NCI-H128 (cell line): ENCODE results near the gene FOSB.
"Not testable (repeated sequence)": the region's sequence is repeated elsewhere in the genome, so short reads cannot be mapped to it uniquely, and the experiment has no call there.

ENCODE experiments used
- DNase-seq: peaks from one replicate; lab custom pipeline; 2025; ENCODE audit not compliant: unreplicated experiment; lab: John Stamatoyannopoulos, UW

The FOSB gene

DNA sequence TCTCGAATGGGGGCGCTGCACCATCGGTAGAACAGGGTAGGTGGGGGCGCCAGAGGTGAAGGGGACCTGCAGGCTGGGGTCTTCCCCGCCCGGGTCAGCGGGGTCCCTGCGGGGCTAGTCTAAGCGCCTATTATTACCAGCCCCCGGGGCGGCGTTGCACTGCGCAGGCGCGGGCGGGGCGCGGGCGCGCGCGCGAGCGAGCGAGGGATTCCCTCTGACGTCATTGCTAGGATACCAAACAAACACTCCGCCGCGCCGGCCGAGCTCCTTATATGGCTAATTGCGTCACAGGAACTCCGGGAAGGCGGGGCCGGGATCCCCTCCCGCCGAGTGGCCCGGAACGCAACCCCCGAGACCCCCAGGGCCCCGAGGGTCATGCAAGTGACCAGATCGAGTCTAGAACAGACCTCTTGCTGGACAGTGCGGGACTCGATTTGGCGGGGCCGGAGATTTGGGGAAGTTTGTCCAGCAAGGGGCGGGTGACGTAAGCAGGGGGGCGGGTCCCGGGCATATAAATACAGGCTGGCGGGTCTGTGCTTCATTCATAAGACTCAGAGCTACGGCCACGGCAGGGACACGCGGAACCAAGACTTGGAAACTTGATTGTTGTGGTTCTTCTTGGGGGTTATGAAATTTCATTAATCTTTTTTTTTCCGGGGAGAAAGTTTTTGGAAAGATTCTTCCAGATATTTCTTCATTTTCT, at the start of gene FOSB:
Gene FOSB (plus strand): TSS at position 541 of the 703 bp plus-strand sequence. CDS start 591 bp downstream, outside the sequence.
- DNase-seq, result peak; percentile 71

DNA sequence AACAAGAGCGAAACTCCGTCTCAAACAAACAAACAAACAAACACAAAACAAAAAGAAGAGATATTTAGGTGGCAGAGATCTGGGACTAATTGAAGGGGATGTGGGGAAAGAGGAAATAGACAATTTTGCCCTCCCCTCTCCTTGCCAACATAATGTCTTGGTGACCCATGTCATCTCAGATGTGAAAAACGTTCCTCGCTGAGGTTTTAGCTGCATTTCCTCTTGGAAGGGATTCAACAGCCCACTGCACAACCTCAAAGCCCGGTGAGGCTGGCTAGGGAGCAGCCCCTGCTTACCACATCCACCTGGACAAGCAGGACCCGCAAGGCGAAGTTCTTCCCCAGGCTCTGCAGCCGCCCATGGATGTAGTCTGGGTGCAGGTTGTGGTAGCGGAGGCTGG, 49.0 kb upstream of the FOSB start:
- DNase-seq, result no peak

GRCh38 chr19:45419396-45419795, 48.4 kb upstream of the FOSB start:
- DNase-seq, result no peak

DNA sequence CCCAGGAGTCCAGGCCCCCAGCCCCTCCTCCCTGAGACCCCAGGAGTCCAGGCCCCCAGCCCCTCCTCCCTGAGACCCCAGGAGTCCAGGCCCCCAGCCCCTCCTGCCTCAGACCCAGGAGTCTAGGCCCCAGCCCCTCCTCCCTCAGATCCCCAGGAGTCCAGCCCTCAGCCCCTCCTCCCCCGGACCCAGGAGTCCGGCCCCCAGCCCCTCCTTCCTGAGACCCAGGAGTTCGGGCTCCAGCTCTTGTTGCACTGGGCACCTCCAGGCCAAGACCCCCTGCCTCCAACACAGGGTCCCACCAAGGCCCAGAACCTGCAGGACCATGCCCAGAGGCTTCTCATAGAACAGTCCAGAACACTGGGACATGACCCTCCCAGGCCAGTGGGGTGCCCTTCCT, 47.9 kb upstream of the FOSB start:
- DNase-seq, result no peak

GRCh38 chr19:45420356-45420755, 47.4 kb upstream of the FOSB start:
- DNase-seq, result no peak

- no peak for DNase-seq
Measured at GRCh38 chr19:45420871-45421270, 46.9 kb upstream of the FOSB start.

DNA sequence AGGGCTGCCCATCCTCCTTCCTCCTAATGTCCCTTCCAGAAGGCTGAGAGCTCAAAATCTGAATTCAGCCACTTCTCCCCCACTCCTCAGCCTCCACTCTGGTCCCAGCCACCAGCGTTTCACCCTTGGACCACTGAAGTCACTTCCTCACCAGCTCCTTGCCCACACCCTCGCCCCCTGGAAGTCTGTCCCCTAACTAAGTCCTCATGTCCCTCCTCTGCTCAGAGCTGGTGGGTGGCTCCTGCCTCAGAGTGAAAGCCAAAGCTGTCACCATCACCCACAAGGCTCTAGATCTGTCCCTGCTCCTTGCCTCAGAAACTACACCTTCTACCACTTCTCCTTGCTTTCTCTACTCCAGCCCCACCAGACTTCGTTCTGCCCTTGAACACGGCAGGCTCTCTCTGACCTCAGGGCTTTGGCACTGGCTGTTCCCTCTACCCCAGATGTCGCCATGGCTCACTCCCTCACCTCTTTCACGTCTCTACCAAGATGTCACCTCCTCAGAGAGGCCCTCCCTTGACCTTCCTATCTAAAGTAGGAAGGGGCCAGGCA, 45.8 kb upstream of the FOSB start:
- no peak for DNase-seq

- no peak for DNase-seq
Measured at GRCh38 chr19:45423033-45423588, 44.7 kb upstream of the FOSB start.

DNA sequence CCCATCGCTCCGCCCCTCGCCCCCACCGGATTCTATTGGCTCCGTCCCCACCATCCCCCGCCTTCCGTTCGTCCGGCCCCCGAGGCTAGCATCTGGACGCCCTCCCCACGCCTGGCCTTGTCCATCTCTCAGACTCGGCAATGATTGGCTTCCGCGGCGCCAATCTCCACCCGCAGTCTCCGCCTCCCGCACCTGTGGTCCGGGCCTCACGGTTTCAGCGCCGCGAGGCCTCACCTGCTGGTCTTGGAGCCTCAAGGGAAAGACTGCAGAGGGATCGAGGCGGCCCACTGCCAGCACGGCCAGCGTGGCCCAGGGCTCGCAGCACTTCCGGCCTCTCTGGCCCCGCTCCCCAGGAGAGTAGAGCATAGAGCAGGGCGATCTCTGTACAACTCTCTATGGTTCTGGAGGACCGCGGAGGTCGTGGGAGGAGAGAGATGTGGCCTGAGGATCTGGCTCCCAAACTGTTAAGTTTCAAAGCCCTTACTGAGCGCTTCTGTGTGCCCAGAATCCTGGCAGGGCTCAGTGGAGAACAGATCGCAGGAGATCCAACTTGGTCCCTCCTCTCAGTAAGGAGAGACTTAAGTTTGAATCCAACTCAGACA, 44.1 kb upstream of the FOSB start, which contains the start of gene ERCC1:
Gene ERCC1 (minus strand): TSS at position 329 of the 602 bp plus-strand sequence. CDS start 543 bp downstream, outside the sequence.
- peak; percentile 97 for DNase-seq

- no peak for DNase-seq
Measured at GRCh38 chr19:45424191-45425058, 43.4 kb upstream of the FOSB start.

DNA sequence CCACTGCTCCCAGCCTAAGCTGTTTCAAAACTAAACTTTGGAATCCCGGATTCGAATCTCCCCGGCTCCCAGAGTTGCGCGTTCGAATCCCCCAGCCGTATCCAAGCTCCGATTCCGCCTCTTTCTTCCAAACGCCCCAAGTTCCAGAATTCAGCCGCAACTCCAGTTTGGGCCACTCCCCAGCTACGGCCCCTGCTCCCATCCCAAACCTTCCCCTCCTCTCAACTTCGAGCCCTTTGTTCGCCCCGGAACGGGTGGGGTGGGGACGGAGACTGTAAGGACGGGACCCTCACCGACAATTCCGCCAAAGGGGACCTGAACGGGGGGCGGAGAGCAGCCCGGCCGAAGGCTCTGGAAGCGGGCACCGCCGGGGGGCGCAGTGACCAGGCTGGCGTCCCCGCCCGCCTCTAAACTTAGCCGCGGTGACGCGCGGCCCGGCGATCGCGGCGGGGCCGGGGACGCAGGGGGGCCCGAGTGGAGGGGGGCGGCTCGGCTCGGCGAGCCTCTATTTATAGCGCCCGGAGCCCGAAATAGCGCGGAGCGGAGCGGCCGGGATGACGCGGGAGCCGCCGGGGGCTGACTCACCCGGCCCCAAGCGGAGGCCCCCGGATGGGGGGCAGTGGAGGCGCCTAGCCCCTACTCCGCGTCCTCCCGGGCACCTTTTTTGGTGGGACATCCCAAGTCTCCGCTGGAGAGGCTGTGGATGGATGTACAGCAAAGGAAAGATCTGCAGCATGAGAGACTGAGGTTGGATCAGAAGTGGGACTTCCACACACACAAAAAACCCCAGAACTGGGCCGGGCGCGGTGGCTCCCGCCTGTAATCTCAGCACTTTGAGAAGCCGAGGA, 39.2 kb upstream of the FOSB start:
- DNase-seq, result no peak

GRCh38 chr19:45429896-45430295, 37.9 kb upstream of the FOSB start:
- DNase-seq, result not testable (repeated sequence)

- DNase-seq, result not testable (repeated sequence)
Measured at GRCh38 chr19:45431008-45431407, 36.8 kb upstream of the FOSB start.

DNA sequence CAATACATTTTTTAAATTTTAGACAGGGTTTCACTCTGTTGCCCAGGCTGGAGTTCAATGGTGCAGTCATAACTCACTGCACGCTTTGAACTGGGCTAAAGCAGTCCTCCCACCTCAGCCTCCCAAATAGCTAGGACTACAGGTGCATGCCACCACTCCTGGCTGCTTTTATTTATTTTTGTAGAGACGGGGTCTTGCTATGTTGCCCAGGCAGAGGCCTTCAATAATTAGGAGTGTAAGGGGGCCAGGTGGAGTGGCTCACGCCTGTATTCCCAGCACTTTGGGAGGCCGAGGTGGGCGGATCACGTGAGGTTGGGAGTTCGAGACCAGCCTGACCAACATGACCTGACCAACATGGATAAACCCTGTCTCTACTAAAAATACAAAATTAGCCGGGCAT, 35.3 kb upstream of the FOSB start:
- DNase-seq, result not testable (repeated sequence)

DNA sequence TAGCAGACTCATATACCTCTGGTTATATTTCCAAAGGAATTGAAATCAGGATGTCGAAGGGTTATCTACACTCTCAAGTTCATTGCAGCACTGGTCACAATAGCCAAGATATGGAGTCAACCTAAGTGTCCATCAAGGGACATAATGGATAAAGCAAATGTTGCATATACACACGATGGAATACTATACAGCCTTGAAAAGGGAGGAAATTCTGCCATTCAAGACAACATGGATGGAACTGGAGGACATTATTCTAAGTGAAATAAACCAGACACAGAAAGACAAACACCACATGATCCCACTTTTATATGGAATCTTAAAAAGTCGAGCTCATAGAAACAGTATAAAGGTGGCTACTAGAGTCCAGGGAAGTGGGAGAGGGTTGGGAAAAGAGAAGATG, 30.5 kb upstream of the FOSB start:
- no peak for DNase-seq

DNA sequence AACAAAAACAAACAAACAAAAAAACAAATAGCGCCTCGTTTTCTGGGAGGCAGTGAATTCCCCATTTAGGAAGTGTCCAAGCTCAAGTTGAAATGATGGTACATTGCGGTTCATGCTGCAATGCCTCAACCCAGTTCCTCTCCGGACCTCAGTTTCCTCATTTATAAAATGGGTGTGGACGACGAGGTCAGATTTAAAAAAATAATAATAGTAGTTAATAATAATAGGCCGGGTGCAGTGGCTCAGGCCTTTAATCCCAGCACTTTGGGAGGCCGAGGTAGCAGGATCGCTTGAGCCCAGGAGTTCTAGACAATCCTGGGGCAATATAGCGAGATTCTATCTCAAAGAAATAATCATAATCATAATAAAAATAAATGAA, 28.6 kb upstream of the FOSB start:
- DNase-seq, result no peak

DNA sequence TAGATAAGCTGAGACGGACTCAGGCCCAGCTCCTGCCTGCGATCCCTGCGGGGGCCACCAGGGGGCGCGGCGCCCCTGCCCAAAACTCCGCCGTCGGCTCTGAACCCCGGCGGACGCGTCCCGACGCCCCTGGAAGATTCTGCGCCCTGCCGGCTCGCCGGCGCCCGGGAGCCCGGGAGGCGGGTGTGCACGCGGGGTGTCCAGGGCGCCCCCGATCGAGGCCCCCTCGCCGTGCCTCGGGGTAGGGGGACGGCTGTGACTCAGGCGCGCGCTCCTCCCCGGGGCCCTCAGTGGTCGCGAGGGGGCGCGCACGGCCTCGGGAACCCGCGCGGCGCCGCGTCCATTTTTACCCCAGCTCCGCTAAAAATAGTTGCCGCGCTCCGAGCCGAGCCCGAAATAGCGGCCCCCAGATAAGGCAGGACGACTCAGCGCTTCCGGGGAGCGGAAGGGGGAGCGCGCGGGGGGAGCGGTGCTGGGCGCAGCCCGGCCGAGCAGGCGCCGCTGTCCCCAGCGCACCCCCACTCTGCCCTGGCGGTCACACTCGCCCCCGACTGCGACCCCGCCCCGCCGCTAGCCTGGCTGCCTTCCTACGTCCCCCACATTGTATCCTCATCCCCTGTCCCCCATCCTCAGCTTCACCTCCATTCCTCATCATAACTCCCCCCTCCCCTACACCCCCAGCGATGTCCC, 28.1 kb upstream of the FOSB start:
- DNase-seq, result peak; percentile 73

- no peak for DNase-seq
Measured at GRCh38 chr19:45440259-45440638, 27.5 kb upstream of the FOSB start.

DNA sequence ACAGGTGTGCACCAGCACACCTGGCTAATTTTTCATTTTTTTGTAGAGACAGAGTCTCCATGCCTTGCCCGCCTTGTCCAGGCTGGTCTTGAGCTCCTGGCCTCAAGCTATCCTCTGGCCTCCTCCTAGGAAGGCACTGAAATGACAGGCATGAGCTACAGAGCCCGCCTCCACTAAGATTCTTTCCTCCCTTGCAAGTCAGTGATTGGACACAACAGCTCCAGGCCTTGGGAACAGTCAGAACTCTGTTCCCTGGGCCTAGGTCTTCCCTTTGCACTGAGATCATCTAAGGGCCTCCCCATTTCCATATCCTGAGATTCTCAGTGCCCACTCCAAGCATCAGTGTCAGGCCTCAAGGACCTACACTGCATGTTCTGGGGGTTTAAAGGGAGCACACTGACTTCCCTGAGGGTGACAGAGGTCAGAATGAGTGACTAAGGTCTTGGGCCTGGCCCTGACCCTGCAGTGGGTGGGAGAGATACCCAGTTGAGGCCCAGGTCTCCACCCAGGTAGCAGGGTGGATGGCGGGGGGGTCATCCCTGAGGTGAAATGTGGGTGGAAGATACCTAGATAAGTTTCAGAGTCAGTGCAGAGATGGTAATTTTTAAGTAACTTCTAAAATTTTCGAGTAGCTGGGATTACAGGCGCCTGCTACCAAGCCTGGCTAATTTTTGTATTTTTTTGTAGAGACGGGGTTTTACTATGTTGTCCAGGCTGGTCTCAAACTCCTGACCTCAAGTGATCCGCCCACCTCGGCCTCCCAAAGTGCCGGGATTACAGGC, 26.7 kb upstream of the FOSB start:
- no peak for DNase-seq
